NB4 (cell line): ENCODE measurements around the gene ANKHD1.

Experiments
- CTCF ChIP-seq: IDR thresholded peaks from one replicate; pipeline ENCODE4 v1.5.1; 2012; ENCODE audit warnings: low read depth, low read length
- MAX ChIP-seq: IDR thresholded peaks from 2 replicates; pipeline ENCODE4 v1.6.1; 2011; ENCODE audit warnings: low read depth, low read length
- MYC ChIP-seq: IDR thresholded peaks from 2 replicates; pipeline ENCODE4 v1.6.1; 2011; ENCODE audit warnings: low read depth, low read length
- POLR2A ChIP-seq: IDR thresholded peaks from 2 replicates; pipeline ENCODE4 v1.6.1; 2011; ENCODE audit warnings: mild to moderate bottlenecking; ENCODE audit not compliant: insufficient read length; ENCODE audit errors: extremely low read depth

- TF ChIP-seq CTCF (no peak), POLR2A (no peak), MAX (no peak), MYC (no peak)
Observed at GRCh38 chr5:140548791-140549190, 147.2 kb downstream of the ANKHD1 start.
